Kidney tubule cell (primary cell): ENCODE measurements around the gene ZNF594.
"Not testable (repeated sequence)": the region's sequence is repeated elsewhere in the genome, so short reads cannot be mapped to it uniquely, and the experiment has no call there.

Source experiments
- DNase-seq: peaks from one replicate; pipeline ENCODE4 v3.0.0-alpha.2; 2018; ENCODE audit warnings: low spot score

Gene ZNF594

DNA sequence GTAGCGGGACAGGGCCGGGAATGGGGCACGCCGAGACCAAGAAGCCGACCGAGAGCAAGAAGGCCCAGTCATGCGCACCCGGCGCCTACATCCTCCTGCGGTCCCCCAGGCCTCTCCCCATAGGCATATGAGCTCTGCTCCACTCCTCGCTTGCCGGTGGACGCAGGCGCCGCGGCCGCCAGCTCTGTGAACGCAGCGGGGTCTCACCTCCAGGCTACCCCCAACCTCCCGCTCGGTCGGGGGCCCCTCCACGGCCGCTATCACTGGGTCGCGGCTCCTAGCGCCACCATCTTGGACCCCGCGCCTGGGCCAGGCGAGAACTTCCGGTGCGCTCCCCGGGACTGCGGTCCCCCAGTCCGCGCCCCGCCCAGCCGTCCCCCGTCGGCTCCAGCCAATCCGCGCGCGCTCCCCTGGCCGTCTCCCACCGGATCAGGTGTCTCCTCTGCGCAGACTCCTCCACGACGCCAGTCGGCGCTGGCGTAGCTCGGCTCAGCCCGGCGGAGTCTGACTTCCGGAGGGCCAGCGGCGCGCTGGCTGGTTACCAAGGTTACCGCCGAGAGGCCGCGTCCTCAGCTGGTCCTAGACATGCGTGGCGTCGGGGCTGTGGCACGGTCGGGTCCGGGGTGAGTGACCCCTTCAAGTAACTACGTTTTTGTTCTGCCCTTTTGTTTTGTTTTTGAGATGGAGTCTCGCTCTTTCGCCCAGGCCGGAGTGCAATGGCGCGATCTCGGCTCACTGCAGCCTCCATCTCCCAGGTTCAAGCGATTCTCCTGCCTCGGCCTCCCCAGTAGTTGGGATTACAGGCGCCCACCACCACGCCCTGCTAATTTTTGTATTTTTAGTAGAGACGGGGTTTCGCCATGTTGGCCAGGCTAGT lies at the start of gene ZNF594:
TSS of gene ZNF594 (minus strand) at position 328 of the 877 bp plus-strand sequence. CDS start 7,612 bp downstream, outside the sequence.
- peak; percentile 95 for DNase-seq

GRCh38 chr17:5239769-5240168 lies 48.1 kb upstream of the ZNF594 start:
- DNase-seq, result not testable (repeated sequence)

DNA sequence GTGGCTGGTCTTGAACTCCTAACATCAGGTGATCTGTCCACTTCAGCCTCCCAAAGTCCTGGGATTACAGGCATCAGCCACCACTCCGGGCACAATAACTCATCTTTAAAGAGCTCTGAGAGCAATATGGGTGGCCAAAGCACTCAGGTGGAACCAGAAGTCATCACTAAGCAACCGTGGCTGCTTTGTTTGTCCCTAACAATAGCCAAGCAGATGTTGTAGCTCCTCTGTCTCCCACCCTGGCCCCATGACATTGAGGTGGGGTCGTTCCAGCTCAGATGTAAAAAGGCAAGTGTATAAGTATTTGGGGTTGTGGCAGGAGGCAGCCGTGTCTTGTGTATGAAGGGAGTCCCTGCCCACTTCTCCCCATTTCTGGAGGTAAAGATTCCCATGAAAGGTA lies 46.7 kb upstream of the ZNF594 start:
- no peak for DNase-seq

DNA sequence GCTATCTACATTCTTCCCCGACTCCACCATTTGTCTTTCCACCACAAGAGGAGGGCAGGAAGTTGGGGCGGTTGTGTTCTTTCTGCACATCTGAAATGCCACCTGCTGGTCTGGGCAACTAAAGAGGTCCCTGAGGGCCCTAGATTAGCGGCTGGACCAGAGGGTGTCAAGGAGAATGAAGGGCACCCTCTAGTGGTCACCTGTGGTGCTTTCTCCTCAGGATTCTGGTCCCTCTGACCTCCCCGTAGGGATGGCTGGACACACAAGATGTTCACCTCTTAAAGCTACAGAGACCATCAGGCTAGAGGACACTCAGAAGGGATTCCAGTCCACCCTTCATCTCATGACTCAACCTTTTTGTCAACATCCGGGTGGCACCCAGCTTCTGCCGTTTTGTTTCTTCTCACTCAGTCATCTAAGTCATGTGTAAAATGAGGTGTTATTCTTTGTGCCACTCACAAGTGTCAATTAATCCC lies 45.9 kb upstream of the ZNF594 start:
- DNase-seq, result peak; percentile 73

GRCh38 chr17:5236938-5237540 lies 45.4 kb upstream of the ZNF594 start:
- no peak for DNase-seq

GRCh38 chr17:5234645-5235576 lies 43.2 kb upstream of the ZNF594 start, which contains the start of gene SCIMP:
Gene SCIMP, minus strand, starts transcription at chr17:5234860. Its CDS starts 105 bp downstream, at chr17:5234755.
- DNase-seq, result no peak

DNA sequence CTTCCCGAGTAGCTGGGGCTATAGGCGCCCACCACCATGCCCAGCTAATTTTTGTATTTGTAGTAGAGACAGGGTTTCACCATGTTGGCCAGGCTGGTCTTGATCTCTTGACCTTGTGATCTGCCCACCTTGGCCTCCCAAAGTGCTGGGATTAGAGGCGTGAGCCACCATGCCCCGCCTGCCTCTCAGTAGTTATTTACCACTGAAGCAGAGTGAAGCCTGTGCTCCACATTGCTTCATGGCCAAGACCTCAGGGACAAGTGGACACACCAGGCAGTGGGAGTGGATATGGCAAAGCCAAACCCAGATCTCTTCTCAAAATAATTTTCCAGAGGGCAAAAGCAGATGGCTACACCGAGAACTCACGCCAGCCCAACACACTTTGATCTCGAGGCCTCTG lies 41.8 kb upstream of the ZNF594 start:
- DNase-seq, result not testable (repeated sequence)

- no peak for DNase-seq
Observed at GRCh38 chr17:5226940-5227878, 35.5 kb upstream of the ZNF594 start.

DNA sequence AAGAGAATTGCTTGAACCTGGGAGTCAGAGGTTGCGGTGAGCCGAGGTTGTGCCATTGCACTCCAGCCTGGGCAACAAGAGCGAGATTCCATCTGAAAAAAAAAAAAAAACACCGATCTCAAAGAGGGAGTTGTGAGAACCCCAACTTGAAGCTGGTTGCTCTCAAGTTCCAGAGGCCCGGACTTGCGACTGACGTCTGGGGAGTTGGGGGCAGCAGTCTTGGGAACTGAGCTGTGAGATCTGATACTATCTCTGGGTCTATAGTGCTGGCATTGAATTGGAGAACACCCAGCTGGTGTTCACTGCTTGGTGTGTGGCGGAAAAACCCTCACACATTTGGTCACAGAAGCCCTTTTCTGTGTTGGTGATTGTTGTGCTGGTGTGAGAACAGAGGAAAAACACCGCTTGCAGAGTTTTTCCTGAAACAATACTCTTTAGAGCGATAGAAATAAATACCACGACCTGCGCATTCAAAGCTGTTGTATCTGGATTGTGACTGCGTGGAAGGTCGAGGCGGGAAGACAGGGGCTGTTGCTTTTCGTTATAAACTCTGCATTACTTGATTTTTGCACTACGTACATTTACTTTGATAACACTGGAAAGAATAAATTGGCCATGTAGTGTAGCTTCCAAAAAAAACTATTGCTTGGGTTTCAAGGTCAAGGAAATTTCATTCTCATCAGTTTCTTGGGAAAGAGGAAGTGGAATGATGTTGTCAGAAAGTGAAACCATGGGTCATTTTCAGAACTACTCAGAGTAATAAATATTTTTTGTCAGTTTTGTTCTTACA lies 34.2 kb upstream of the ZNF594 start:
- no peak for DNase-seq

GRCh38 chr17:5221912-5222311 lies 30.2 kb upstream of the ZNF594 start:
- not testable (repeated sequence) for DNase-seq

DNA sequence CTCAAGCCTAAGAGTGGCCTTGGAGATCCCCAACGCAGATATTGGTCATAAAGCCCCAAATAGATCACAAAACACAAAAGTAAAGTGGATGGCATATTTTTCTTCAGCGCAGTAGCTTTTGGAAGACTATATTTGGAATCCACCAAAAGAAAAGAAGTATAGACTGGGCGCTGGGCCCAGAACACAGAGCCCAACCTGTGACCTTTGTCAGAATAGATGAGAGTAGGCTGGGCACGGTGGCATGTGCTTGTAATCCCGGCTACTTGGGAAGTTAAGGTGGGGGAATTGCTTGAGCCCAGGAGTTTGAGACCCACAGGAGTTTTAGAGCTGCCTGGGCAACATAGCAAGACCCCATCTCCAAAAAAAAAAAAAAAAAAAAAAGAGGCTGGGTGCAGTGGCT lies 28.4 kb upstream of the ZNF594 start:
- no peak for DNase-seq

DNA sequence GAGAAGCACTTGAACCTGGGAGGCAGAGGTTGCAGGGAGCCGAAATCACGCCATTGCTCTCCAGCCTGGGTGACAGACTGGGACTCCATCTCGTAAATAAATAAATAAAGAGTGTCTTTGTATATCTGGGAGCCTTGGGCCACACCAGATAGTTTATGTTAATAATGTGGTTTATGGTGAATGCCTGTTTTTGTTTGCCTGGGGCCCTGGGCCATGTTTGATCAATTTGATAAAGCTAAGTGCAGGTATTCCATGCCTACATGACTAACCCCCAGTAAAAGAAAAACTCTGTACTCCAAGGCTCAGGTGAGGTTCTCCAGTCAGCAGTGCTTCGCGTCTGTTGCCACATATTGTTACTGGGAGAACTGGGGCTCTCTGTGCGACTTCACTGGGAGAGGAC lies 27.9 kb upstream of the ZNF594 start:
- peak; percentile 12 for DNase-seq

DNA sequence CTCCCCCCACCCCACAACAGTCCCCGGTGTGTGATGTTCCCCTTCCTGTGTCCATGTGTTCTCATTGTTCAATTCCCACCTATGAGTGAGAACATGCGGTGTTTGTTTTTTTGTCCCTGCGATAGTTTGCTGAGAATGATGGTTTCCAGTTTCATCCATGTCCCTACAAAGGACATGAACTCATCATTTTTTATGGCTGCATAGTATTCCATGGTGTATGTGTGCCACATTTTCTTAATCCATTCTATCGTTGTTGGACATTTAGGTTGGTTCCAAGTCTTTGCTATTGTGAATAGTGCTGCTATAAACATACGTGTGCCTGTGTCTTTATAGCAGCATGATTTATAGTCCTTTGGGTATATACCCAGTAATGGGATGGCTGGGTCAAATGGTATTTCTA lies 25.9 kb upstream of the ZNF594 start:
- DNase-seq, result not testable (repeated sequence)

DNA sequence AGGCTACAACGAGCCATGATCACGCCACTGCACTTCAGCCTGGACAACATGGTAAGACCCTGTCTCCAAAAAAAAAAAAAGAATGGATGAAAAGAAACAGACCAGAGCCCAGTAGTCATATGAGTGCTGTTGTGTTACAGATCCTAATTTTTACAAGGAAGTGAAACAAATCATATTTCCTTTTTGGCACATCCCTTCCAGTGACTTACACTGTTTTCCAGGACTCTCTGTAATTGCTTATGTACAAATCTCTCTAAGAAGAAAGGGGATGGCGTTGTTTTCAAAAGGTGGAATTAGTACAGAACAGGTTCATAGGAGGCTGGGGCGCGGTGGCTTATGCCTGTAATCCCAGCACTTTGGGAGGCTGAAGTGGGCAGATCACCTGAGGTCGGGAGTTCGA lies 19.8 kb upstream of the ZNF594 start:
- DNase-seq, result no peak

GRCh38 chr17:5210614-5211252 lies 19.1 kb upstream of the ZNF594 start:
- DNase-seq, result no peak

DNA sequence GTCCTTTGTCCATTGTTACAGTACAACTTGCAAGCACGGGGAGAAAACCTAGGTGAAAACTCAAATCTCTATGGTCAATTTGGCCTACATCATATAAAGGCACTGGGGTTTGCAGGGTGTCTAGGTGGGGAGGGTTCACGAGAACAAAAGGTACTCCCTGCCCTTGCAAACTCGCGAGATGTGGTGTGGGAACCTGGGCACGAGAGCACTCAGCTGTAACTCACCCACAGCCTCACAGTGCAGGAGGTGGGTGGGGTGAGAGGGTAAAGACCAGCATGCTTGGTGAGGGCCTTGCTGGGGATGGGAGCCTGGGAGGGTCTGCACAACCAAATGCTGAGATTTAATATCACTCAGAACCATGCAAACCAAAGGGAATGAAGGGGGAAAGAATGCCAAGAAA lies 18.4 kb upstream of the ZNF594 start:
- DNase-seq, result no peak

GRCh38 chr17:5209396-5209795 lies 17.7 kb upstream of the ZNF594 start:
- no peak for DNase-seq

DNA sequence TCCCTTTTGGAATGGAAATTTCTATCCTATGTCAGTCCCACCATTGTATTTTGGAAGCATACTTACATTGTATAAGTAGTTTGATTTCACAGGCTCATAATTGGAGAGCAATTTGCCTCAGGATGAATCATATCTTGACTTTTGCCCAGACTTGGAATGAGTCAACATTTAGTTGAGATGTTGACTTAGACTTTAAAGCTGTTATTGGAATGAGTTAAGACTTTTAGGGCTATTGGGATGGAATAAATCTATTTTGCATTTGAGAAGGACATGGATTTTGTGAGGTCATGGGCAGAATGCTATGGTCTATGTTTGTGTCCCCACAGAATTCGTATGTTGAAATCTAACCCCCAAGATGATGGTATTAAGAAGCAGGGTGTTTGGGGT lies 12.2 kb upstream of the ZNF594 start:
- DNase-seq, result peak; percentile 14

DNA sequence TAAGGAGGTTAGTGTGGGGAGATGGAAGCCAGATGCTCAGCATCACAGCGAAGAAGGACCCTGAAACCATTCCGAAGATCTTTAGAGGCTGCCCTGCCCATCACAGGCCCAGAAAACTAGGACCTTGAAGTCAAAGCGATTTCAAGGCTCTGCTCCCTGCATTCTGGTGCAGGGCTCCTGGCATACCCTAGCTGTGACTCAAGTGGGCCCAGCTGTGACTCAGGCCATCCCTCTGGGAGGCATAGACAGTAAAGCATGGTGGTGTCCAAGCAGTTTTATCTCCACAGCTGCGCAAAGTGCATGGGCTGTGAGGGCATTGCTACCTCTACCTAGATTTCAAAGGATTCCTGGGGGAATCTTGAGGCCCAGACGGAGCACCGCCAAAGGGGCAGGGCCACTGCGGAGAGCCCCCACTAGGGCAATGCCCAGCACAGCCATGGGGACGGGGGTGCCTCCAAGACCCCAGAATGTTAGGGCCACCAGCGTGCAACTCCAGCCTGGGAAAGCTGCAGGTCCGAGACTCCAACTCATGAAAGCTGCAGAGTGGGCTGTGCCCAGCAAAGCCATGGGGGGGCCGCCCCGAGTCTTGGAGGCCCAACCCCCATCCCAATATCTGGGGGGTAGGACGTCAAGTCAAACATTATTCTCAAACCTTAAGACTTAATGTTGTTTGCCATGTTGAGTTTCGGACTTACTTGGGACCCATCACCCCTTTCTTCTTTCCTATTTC lies 11.7 kb upstream of the ZNF594 start:
- DNase-seq, result peak; percentile 43
